Measurements from ENCODE around the gene KIAA0586.

DNA sequence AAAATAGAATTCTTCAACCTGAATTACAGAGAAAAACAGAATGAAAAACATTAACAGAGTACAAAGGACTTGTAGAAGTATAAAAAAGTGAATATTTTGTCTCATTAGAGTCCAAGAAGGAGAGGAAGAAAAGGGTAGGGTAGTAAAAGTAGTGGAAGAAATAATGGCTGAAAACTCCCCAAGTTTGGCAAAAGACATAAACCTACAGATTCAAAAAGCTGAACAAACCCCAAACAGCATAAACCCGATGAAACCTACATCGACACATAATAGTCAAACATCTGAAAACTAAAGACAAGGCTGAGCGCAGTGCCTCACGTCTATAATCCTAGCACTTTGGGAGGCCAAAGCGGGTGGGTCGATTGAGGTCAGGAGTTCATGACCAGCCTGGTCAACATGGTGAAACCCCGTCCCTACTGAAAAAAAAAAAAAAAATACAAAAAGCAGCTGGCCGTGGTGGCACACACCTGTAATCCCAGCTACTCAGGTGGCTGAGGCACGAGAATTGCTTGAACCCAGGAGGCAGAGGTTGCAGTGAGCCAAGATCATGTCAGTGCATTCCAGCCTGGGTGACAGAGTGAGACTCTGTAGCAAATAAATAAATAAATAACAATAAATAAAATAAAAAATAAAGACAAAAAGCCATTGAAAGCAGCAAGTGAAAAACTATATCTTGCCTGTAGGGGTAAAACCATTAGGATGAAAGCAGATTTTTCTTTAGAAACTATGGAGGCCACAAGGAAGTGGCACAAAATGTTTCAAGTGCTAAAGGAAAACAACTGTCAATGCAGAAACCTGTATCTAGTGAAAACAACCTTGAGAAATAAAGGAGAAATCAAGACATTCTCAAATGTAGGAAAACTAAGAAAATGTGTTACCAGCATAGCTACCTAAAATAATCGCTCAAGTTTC, 11.6 kb upstream of the KIAA0586 start:
- TF ChIP-seq, protein P1, sequence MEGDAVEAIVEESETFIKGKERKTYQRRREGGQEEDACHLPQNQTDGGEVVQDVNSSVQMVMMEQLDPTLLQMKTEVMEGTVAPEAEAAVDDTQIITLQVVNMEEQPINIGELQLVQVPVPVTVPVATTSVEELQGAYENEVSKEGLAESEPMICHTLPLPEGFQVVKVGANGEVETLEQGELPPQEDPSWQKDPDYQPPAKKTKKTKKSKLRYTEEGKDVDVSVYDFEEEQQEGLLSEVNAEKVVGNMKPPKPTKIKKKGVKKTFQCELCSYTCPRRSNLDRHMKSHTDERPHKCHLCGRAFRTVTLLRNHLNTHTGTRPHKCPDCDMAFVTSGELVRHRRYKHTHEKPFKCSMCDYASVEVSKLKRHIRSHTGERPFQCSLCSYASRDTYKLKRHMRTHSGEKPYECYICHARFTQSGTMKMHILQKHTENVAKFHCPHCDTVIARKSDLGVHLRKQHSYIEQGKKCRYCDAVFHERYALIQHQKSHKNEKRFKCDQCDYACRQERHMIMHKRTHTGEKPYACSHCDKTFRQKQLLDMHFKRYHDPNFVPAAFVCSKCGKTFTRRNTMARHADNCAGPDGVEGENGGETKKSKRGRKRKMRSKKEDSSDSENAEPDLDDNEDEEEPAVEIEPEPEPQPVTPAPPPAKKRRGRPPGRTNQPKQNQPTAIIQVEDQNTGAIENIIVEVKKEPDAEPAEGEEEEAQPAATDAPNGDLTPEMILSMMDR (conservative IDR thresholded peaks at IDR 0.05 in 1 of 2, IDR thresholded peaks at IDR 0.05 in 1 of 2; ENCODE audit: extremely low read depth in 1 of 2, insufficient read depth in 1 of 2, low read depth in 1 of 2, low read length in 2 of 2) = no peak
- TF ChIP-seq EZH2 (IDR thresholded peaks at IDR 0.05; ENCODE audit: borderline replicate concordance, low read length) = no peak
